Esophagus muscularis mucosa (tissue), 4 donors: ENCODE results near the gene FGD6. TPM values are rescaled to one million over a fixed set of nuclear protein-coding genes. Genes with fewer than 3 reads are reported as not detected.

Experiments used
- DNase-seq: peaks from one replicate; pipeline ENCODE4 v3.0.0-alpha.2; 2017; ENCODE audit errors: extremely low spot score
- H3K27ac ChIP-seq, 4 donors: fragments of 200-600 bp; sonication (generic); replicated peaks in 1 of 4; 1 replicate in 3 of 4; 2 replicates in 1 of 4; pipeline ENCODE4 v1.5.1; 2016 to 2019; ENCODE audit warnings: mild to moderate bottlenecking in 1 of 4
- H3K27me3 ChIP-seq, 4 donors: fragments of 200-600 bp; sonication (generic); one replicate each; pipeline versions ENCODE4 v1.5.1 to v1.6.0; 2016 to 2019
- H3K36me3 ChIP-seq, 4 donors: fragments of 200-600 bp; sonication (generic); one replicate each; pipeline ENCODE4 v1.5.1; 2016 to 2019
- H3K4me1 ChIP-seq, 4 donors: fragments of 200-600 bp; sonication (generic); one replicate each; pipeline ENCODE4 v1.5.1; 2016 to 2019
- H3K4me3 ChIP-seq, 4 donors: fragments of 200-600 bp; sonication (generic); 1 replicate in 2 of 4; 2 replicates in 2 of 4; pipeline ENCODE4 v1.5.1; 2016 to 2019; ENCODE audit warnings: mild to moderate bottlenecking in 4 of 4, moderate library complexity in 1 of 4
- H3K9me3 ChIP-seq, 4 donors: fragments of 200-600 bp; sonication (generic); 1 replicate in 3 of 4; 2 replicates in 1 of 4; pipeline ENCODE4 v1.5.1; 2016 to 2019
- CTCF ChIP-seq, 3 experiments: fragments of 200-600 bp in 2 of 3; fragments of 450-650 bp in 1 of 3; sonication (generic) in 2 of 3; IDR thresholded peaks; one replicate each; pipeline ENCODE4 v1.5.1; 2017 to 2019; ENCODE audit warnings: antibody characterized with exemption in 3 of 3, mild to moderate bottlenecking in 2 of 3, moderate library complexity in 1 of 3
- EP300 ChIP-seq: sonication (generic); formaldehyde crosslinking; IDR thresholded peaks from one replicate; pipeline ENCODE4 v1.6.1; 2017; ENCODE audit warnings: antibody characterized with exemption
- POLR2A ChIP-seq: fragments of 450-650 bp; IDR thresholded peaks from one replicate; pipeline ENCODE4 v1.6.1; 2017; ENCODE audit warnings: antibody characterized with exemption, moderate library complexity, mild to moderate bottlenecking, low read depth
- POLR2AphosphoS5 ChIP-seq, 2 donors: sonication (generic); formaldehyde crosslinking; IDR thresholded peaks; one replicate each; pipeline ENCODE4 v1.6.1; 2017; ENCODE audit warnings: antibody characterized with exemption in 2 of 2
- WGBS: methylation state at CpG from one replicate; pipeline ENCODE4 v1.1.5; 2018; 5-methylcytosine and 5-hydroxymethylcytosine counted together
- intact Hi-C: fragments of 100-400 bp; cut with DNase I; formaldehyde crosslinking; loops from one replicate; pipeline ENCODE4 v1.15.1; 2023
- total RNA-seq, 4 donors: library from RNA; depleted of rRNA; stranded (reverse); fragments of >200 nt; gene quantifications; one replicate each; pipeline versions ENCODE4 v1.1.0 to v1.2.1, GENCODE V29; 2016

Gene FGD6
- total RNA-seq, 4 donors from 2014 or later: 30.5 to 48.6 (median 37.3) TPM

- no peak for DNase-seq
- H3K36me3 ChIP-seq: peaks cover 9 to 54% (median 35%) of the 10 kb centered on the region in 4 donors
- intact Hi-C loops: no loop called here
- peak overlapping the region in 3 of 4 donors; percentile 1 to 48 (median 39) for H3K27ac ChIP-seq
- TF ChIP-seq POLR2A (no peak), POLR2AphosphoS5 (IDR thresholded peaks at IDR 0.05) (no peak), EP300 (no peak), CTCF (IDR thresholded peaks at IDR 0.05) (no peak)
- no peaks in the 10 kb centered on the region for H3K9me3 ChIP-seq
- H3K27me3 ChIP-seq: no peaks in the 10 kb centered on the region
- H3K4me3 ChIP-seq: no peak overlapping the region
- peaks cover 6 to 63% (median 44%) of the 10 kb centered on the region in 4 donors for H3K4me1 ChIP-seq
Measured at GRCh38 chr12:95253386-95253785, 36.1 kb upstream of the FGD6 start.

- WGBS: 71% methylated on average over 8 of the region's 8 CpGs
Measured at GRCh38 chr12:95248604-95249360, 31.5 kb upstream of the FGD6 start.

GRCh38 chr12:95248095-95248494, 30.8 kb upstream of the FGD6 start:
- intact Hi-C loops: no loop called here
- no peak overlapping the region for H3K27ac ChIP-seq
- peaks cover 0 to 22% (median 8%) of the 10 kb centered on the region in 4 donors for H3K36me3 ChIP-seq
- no peak for DNase-seq
- H3K27me3 ChIP-seq: no peaks in the 10 kb centered on the region
- WGBS: 76% methylated on average over 1 of the region's 1 CpG
- H3K9me3 ChIP-seq: no peaks in the 10 kb centered on the region
- TF ChIP-seq POLR2AphosphoS5 (IDR thresholded peaks at IDR 0.05) (no peak), CTCF (IDR thresholded peaks at IDR 0.05) (no peak), POLR2A (no peak), EP300 (no peak)
- peaks cover 15 to 79% (median 63%) of the 10 kb centered on the region in 4 donors for H3K4me1 ChIP-seq
- no peak overlapping the region for H3K4me3 ChIP-seq

More at GRCh38 chr12:95248604-95249360, 31.5 kb upstream of the FGD6 start:
- Histone ChIP-seq H3K27ac (no peak overlapping the region), H3K9me3 (no peaks in the 10 kb centered on the region), H3K4me3 (no peak overlapping the region), H3K27me3 (no peaks in the 10 kb centered on the region), H3K4me1 (peaks cover 15 to 83% (median 65%) of the 10 kb centered on the region in 4 donors), H3K36me3 (peaks cover 0 to 22% (median 8%) of the 10 kb centered on the region in 4 donors)
- TF ChIP-seq POLR2AphosphoS5 (IDR thresholded peaks at IDR 0.05) (no peak), CTCF (IDR thresholded peaks at IDR 0.05) (no peak), POLR2A (no peak), EP300 (no peak)
- no peak for DNase-seq
- intact Hi-C loops: no loop called here

GRCh38 chr12:95244350-95244749, 27.1 kb upstream of the FGD6 start:
- Histone ChIP-seq H3K4me1 (peaks cover 13 to 62% (median 52%) of the 10 kb centered on the region in 4 donors), H3K9me3 (no peaks in the 10 kb centered on the region), H3K27me3 (no peaks in the 10 kb centered on the region), H3K4me3 (no peak overlapping the region), H3K27ac (no peak overlapping the region), H3K36me3 (peaks cover 0 to 20% (median 7%) of the 10 kb centered on the region in 4 donors)
- no peak for TF ChIP-seq EP300
- TF ChIP-seq POLR2AphosphoS5 (IDR thresholded peaks at IDR 0.05): no peak
- TF ChIP-seq CTCF (IDR thresholded peaks at IDR 0.05): no peak
- no peak for TF ChIP-seq POLR2A
- no peak for DNase-seq
- WGBS: 90% methylated on average over 3 of the region's 3 CpGs
- intact Hi-C loops: no loop called here
